Measurements from ENCODE around the gene TMEM239. TPM values are rescaled to one million over a fixed set of nuclear protein-coding genes. Genes with fewer than 3 reads are reported as not detected.

TMEM239 gene
- not detected in 2 replicates for total RNA-seq

GRCh38 chr20:2816030-2816582, at the start of gene TMEM239:
Gene TMEM239 (plus strand): TSS chr20:2816364. CDS start chr20:2816555, 191 bp downstream.

DNA sequence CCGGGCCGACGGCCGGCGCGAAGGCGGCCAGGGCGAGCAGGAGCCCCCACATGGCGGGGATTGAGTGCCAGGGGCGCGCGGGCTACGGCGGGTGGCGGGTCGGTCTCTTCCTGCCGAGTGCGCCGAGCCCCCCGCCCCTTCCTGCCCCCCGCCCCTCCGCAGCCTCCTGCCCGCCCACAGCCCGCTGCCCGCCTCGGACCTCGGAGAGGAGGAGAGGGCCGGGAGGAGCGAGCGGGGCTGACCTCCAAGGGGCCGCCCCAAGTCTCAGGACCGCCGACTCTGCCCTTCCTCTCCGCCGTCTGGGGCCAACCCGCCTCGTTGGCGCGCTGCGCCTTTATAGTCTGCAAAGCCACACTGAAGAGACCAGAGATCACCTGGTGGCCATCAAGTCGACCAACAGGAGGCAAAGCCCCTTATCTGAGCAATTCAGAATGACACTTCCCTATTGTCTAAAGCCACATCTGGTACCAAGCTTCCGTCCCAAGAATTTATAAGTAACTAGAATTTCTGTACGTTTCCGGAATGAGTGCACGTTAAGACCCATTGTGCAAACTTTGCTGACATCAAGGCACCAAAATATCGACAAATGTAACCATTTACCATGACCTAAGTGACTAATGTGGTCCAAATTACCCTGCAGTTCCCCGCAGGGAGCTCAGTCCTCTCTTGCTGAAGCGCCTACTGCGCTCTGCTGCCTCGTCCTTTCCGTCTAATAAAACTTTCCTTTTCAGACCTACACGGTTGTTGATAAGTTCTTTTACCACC, 15.5 kb upstream of the TMEM239 start, which contains the start of gene CPXM1:
Gene CPXM1, minus strand, starts transcription at position 107 of the 765 bp plus-strand sequence. Its CDS starts 55 bp downstream, at position 52.

DNA sequence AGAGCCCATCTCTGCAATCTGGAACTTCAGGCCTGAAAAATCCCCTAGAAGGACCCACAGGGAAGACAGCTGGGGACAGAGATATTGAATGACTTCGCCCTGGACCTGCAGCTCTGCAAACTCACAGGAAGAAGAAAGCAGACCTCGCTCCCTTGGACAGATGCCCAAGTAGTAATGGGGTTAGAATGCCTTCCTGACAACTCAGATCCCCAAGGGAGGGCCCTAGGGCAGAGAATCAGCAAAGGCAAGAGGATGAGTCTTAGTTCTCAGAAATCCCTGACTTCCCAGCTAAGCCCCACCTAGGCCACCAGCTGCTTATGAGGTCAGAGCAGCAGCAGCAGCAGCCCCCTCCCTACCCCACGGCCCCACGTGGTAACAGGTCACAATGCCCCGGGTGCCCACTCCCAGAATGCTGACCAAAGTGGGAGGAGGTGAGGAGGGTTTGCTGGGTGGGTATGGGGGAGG, 1.5 kb upstream of the TMEM239 start, which contains the start of gene C20orf141:
Gene C20orf141, plus strand, starts transcription at position 401 of the 465 bp plus-strand sequence. CDS start 198 bp downstream, outside the sequence.

GRCh38 chr20:2840138-2840966, 24.2 kb downstream of the TMEM239 start, which contains the start of the genes PCED1A and VPS16:
Gene PCED1A (minus strand): TSS chr20:2840655. CDS start chr20:2839912, 743 bp downstream.
Gene VPS16 (plus strand): TSS chr20:2840745. CDS start chr20:2840775, 30 bp downstream.

Other genes with a start within 250 kb of the TMEM239 start
- gene NOP56, start 163.7 kb upstream of the TMEM239 start, total RNA-seq: 112 and 257 TPM in 2 replicates
- 55.2 and 84.7 TPM in 2 replicates for gene IDH3B, start 152.1 kb upstream of the TMEM239 start, total RNA-seq
- under 0.01 and 0.56 TPM in 2 replicates for gene EBF4, start 123.6 kb upstream of the TMEM239 start, total RNA-seq
- gene CPXM1, start 15.7 kb upstream of the TMEM239 start, total RNA-seq: 0.19 and 0.28 TPM in 2 replicates
- not detected in 2 replicates for gene C20orf141, start 1.4 kb upstream of the TMEM239 start, total RNA-seq
- gene PCED1A, start 24.3 kb downstream of the TMEM239 start, total RNA-seq: 22.8 and 35.8 TPM in 2 replicates
- gene VPS16, start 24.4 kb downstream of the TMEM239 start, total RNA-seq: 44.5 and 52.9 TPM in 2 replicates
- 25.1 and 30.2 TPM in 2 replicates for gene PTPRA, start 57.1 kb downstream of the TMEM239 start, total RNA-seq
- 0.28 TPM in 1 of 2 replicates, not detected in the other for gene GNRH2, start 227.3 kb downstream of the TMEM239 start, total RNA-seq
- gene MRPS26, start 229.7 kb downstream of the TMEM239 start, total RNA-seq: 35.5 and 56.7 TPM in 2 replicates